ENCODE data around the gene REPIN1.
"Not testable (repeated sequence)": the region's sequence is repeated elsewhere in the genome, so short reads cannot be mapped to it uniquely, and the experiment has no call there.

Gene REPIN1

DNA sequence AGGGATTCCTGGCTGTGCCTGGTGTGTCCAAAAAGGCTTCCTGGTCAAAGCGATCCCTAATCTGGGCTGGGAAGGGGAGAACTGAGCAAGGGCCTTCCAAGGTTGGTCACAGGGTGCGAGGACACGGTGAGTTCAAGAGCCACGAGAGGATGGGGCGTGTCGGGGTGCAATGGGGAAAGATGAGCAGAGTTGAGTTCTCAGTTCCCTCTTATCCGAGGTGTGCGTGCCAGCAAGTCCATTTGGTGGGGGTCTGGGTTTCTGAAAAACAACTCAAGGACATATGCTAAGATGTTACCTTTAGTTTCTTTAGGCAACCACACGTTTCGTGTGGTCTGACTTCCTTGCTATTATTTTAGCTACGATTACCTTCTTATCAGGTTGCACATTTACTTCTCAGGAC lies 11.8 kb downstream of the REPIN1 start:
- no peaks in the 10 kb centered on the region for H3K27me3 ChIP-seq (ENCODE audit: control insufficient read depth in 5 of 5, insufficient read depth in 4 of 5, low read length in 5 of 5)
- peak overlapping the region; percentile 87 for H3K27ac ChIP-seq (ENCODE audit: low read depth, low read length)
- peaks cover 0 to 42% (median 28%) of the 10 kb centered on the region in 5 donors for H3K4me1 ChIP-seq (ENCODE audit: control insufficient read depth in 5 of 5, insufficient read depth in 5 of 5, low read length in 5 of 5)
- H3K36me3 ChIP-seq (ENCODE audit: control insufficient read depth in 5 of 5, insufficient read depth in 5 of 5, low read length in 5 of 5): peaks cover 0 to 3% (median 0%) of the 10 kb centered on the region in 5 donors
- peak overlapping the region in 4 of 5 donors; percentile 71 to 85 (median 78) for H3K4me3 ChIP-seq (ENCODE audit: low read depth in 1 of 5, low read length in 5 of 5)
- H3K9me3 ChIP-seq (ENCODE audit: control insufficient read depth in 5 of 5, low read length in 5 of 5): no peaks in the 10 kb centered on the region
- peak overlapping the region in 1 of 5 donors; percentile 72 for H3K9ac ChIP-seq (ENCODE audit: low read length in 5 of 5)

DNA sequence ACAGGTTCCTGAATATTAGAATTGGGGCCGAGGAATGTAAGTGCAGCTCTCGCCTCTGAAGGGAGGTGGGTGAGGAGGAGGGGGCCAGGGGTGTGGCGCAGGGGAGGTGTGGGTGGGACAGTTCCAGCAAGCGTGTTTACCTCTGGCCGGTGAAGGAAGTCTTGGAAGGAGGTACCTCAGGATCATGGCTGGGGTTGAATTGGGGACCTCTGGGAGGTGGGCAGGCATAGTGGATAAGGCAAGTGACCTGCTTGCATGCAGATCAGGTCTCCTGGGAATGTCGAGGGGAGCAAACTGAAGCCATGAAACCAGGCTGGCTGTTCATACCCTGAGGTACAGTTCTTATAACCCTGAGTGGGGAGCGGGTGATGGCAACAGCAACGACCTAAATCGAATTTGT lies 12.5 kb downstream of the REPIN1 start:
- no peak overlapping the region for H3K27ac ChIP-seq (ENCODE audit: low read depth, low read length)

GRCh38 chr7:150381785-150382122 lies 13.1 kb downstream of the REPIN1 start:
- no peaks in the 10 kb centered on the region for H3K27me3 ChIP-seq (ENCODE audit: control insufficient read depth in 5 of 5, insufficient read depth in 4 of 5, low read length in 5 of 5)
- no peak overlapping the region for H3K9ac ChIP-seq (ENCODE audit: low read length in 5 of 5)
- peaks cover 0 to 51% (median 33%) of the 10 kb centered on the region in 5 donors for H3K4me1 ChIP-seq (ENCODE audit: control insufficient read depth in 5 of 5, insufficient read depth in 5 of 5, low read length in 5 of 5)
- peaks cover 0 to 6% (median 0%) of the 10 kb centered on the region in 5 donors for H3K36me3 ChIP-seq (ENCODE audit: control insufficient read depth in 5 of 5, insufficient read depth in 5 of 5, low read length in 5 of 5)
- no peaks in the 10 kb centered on the region for H3K9me3 ChIP-seq (ENCODE audit: control insufficient read depth in 5 of 5, low read length in 5 of 5)
- H3K4me3 ChIP-seq (ENCODE audit: low read depth in 1 of 5, low read length in 5 of 5): no peak overlapping the region
- H3K27ac ChIP-seq (ENCODE audit: low read depth, low read length): no peak overlapping the region

More for the DNA sequence above, 12.5 kb downstream of the REPIN1 start:
- Histone ChIP-seq H3K9ac (ENCODE audit: low read length in 5 of 5) (no peak overlapping the region), H3K27me3 (ENCODE audit: control insufficient read depth in 5 of 5, insufficient read depth in 4 of 5, low read length in 5 of 5) (no peaks in the 10 kb centered on the region), H3K4me3 (ENCODE audit: low read depth in 1 of 5, low read length in 5 of 5) (no peak overlapping the region), H3K4me1 (ENCODE audit: control insufficient read depth in 5 of 5, insufficient read depth in 5 of 5, low read length in 5 of 5) (peaks cover 0 to 48% (median 32%) of the 10 kb centered on the region in 5 donors), H3K9me3 (ENCODE audit: control insufficient read depth in 5 of 5, low read length in 5 of 5) (no peaks in the 10 kb centered on the region), H3K36me3 (ENCODE audit: control insufficient read depth in 5 of 5, insufficient read depth in 5 of 5, low read length in 5 of 5) (peaks cover 0 to 6% (median 0%) of the 10 kb centered on the region in 5 donors)

DNA sequence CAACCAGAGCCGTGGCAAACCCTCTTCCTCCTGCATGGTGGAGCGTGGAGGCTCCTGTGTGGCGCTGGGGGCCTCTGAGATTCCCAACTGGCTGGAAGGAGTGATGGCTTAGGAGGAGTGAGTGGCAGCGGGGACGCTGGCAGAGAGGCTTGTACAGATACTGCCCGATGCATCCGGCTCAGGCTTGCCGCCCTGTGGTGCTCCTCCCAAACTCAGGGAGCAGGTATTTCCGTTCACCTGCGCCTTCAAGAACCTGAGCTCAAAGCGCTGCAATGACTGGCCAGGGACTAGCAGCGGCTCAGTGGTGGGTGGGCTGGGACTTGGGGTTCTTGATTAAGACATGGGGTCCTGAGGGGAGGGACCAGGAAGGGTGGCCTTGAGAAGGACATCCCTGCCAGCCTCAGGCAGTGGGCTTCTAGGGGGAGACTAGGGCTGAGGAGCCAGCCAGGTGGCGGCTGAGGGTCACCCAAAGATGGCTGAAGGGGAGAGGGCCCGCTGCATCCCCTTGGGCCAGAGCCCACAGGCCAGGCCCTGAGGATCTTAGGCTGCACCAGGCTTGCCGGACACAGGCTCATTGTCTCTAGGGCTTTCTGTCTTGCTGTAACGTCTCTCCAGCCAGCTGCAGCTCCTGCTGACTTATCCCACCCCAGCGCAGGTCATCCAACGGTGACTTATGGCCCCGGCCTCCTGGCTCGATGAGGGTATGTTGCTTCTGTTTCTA lies 13.7 kb downstream of the REPIN1 start:
- H3K9me3 ChIP-seq (ENCODE audit: control insufficient read depth in 5 of 5, low read length in 5 of 5): no peaks in the 10 kb centered on the region
- no peaks in the 10 kb centered on the region for H3K27me3 ChIP-seq (ENCODE audit: control insufficient read depth in 5 of 5, insufficient read depth in 4 of 5, low read length in 5 of 5)
- H3K36me3 ChIP-seq (ENCODE audit: control insufficient read depth in 5 of 5, insufficient read depth in 5 of 5, low read length in 5 of 5): peaks cover 0 to 6% (median 0%) of the 10 kb centered on the region in 5 donors
- no peak overlapping the region for H3K27ac ChIP-seq (ENCODE audit: low read depth, low read length)
- no peak overlapping the region for H3K9ac ChIP-seq (ENCODE audit: low read length in 5 of 5)
- H3K4me1 ChIP-seq (ENCODE audit: control insufficient read depth in 5 of 5, insufficient read depth in 5 of 5, low read length in 5 of 5): peaks cover 0 to 51% (median 29%) of the 10 kb centered on the region in 5 donors
- H3K4me3 ChIP-seq (ENCODE audit: low read depth in 1 of 5, low read length in 5 of 5): no peak overlapping the region

GRCh38 chr7:150382844-150383225 lies 14.2 kb downstream of the REPIN1 start:
- Histone ChIP-seq H3K4me1 (ENCODE audit: control insufficient read depth in 5 of 5, insufficient read depth in 5 of 5, low read length in 5 of 5) (peaks cover 0 to 51% (median 29%) of the 10 kb centered on the region in 5 donors), H3K9ac (ENCODE audit: low read length in 5 of 5) (no peak overlapping the region), H3K27ac (ENCODE audit: low read depth, low read length) (no peak overlapping the region), H3K36me3 (ENCODE audit: control insufficient read depth in 5 of 5, insufficient read depth in 5 of 5, low read length in 5 of 5) (peaks cover 0 to 6% (median 0%) of the 10 kb centered on the region in 5 donors), H3K27me3 (ENCODE audit: control insufficient read depth in 5 of 5, insufficient read depth in 4 of 5, low read length in 5 of 5) (no peaks in the 10 kb centered on the region), H3K9me3 (ENCODE audit: control insufficient read depth in 5 of 5, low read length in 5 of 5) (no peaks in the 10 kb centered on the region), H3K4me3 (ENCODE audit: low read depth in 1 of 5, low read length in 5 of 5) (no peak overlapping the region)

- Histone ChIP-seq H3K9me3 (ENCODE audit: control insufficient read depth in 5 of 5, low read length in 5 of 5) (no peaks in the 10 kb centered on the region), H3K9ac (ENCODE audit: low read length in 5 of 5) (no peak overlapping the region), H3K27ac (ENCODE audit: low read depth, low read length) (no peak overlapping the region), H3K27me3 (ENCODE audit: control insufficient read depth in 5 of 5, insufficient read depth in 4 of 5, low read length in 5 of 5) (no peaks in the 10 kb centered on the region), H3K4me3 (ENCODE audit: low read depth in 1 of 5, low read length in 5 of 5) (no peak overlapping the region), H3K4me1 (ENCODE audit: control insufficient read depth in 5 of 5, insufficient read depth in 5 of 5, low read length in 5 of 5) (peaks cover 0 to 49% (median 25%) of the 10 kb centered on the region in 5 donors), H3K36me3 (ENCODE audit: control insufficient read depth in 5 of 5, insufficient read depth in 5 of 5, low read length in 5 of 5) (peaks cover 0 to 9% (median 0%) of the 10 kb centered on the region in 5 donors)
Observed at GRCh38 chr7:150383710-150384397, 15.2 kb downstream of the REPIN1 start.

- no peaks in the 10 kb centered on the region for H3K27me3 ChIP-seq (ENCODE audit: control insufficient read depth in 5 of 5, insufficient read depth in 4 of 5, low read length in 5 of 5)
- H3K9ac ChIP-seq (ENCODE audit: low read length in 5 of 5): no peak overlapping the region
- H3K4me3 ChIP-seq (ENCODE audit: low read depth in 1 of 5, low read length in 5 of 5): no peak overlapping the region
- peaks cover 0 to 14% (median 3%) of the 10 kb centered on the region in 5 donors for H3K36me3 ChIP-seq (ENCODE audit: control insufficient read depth in 5 of 5, insufficient read depth in 5 of 5, low read length in 5 of 5)
- H3K4me1 ChIP-seq (ENCODE audit: control insufficient read depth in 5 of 5, insufficient read depth in 5 of 5, low read length in 5 of 5): peaks cover 1 to 53% (median 24%) of the 10 kb centered on the region in 5 donors
- H3K9me3 ChIP-seq (ENCODE audit: control insufficient read depth in 5 of 5, low read length in 5 of 5): no peaks in the 10 kb centered on the region
- H3K27ac ChIP-seq (ENCODE audit: low read depth, low read length): no peak overlapping the region
Observed at GRCh38 chr7:150384406-150385301, 16.0 kb downstream of the REPIN1 start.

GRCh38 chr7:150385302-150385723 lies 16.7 kb downstream of the REPIN1 start:
- Histone ChIP-seq H3K9me3 (ENCODE audit: control insufficient read depth in 5 of 5, low read length in 5 of 5) (no peaks in the 10 kb centered on the region), H3K4me1 (ENCODE audit: control insufficient read depth in 5 of 5, insufficient read depth in 5 of 5, low read length in 5 of 5) (peaks cover 1 to 46% (median 17%) of the 10 kb centered on the region in 5 donors), H3K9ac (ENCODE audit: low read length in 5 of 5) (no peak overlapping the region), H3K27ac (ENCODE audit: low read depth, low read length) (no peak overlapping the region), H3K4me3 (ENCODE audit: low read depth in 1 of 5, low read length in 5 of 5) (no peak overlapping the region), H3K36me3 (ENCODE audit: control insufficient read depth in 5 of 5, insufficient read depth in 5 of 5, low read length in 5 of 5) (peaks cover 0 to 14% (median 6%) of the 10 kb centered on the region in 5 donors), H3K27me3 (ENCODE audit: control insufficient read depth in 5 of 5, insufficient read depth in 4 of 5, low read length in 5 of 5) (no peaks in the 10 kb centered on the region)

GRCh38 chr7:150385884-150386283 lies 17.3 kb downstream of the REPIN1 start:
- not testable (repeated sequence) for H3K27me3 ChIP-seq (ENCODE audit: control insufficient read depth in 5 of 5, insufficient read depth in 4 of 5, low read length in 5 of 5); H3K4me3 ChIP-seq (ENCODE audit: low read depth in 1 of 5, low read length in 5 of 5); H3K9ac ChIP-seq (ENCODE audit: low read length in 5 of 5); H3K9me3 ChIP-seq (ENCODE audit: control insufficient read depth in 5 of 5, low read length in 5 of 5); H3K27ac ChIP-seq (ENCODE audit: low read depth, low read length)
- peaks cover 1 to 44% (median 16%) of the 10 kb centered on the region in 5 donors for H3K4me1 ChIP-seq (ENCODE audit: control insufficient read depth in 5 of 5, insufficient read depth in 5 of 5, low read length in 5 of 5)
- peaks cover 0 to 14% (median 6%) of the 10 kb centered on the region in 5 donors for H3K36me3 ChIP-seq (ENCODE audit: control insufficient read depth in 5 of 5, insufficient read depth in 5 of 5, low read length in 5 of 5)

Data from subcutaneous abdominal adipose tissue (tissue), 5 donors.